ENCODE data around the gene DTNA.

The DTNA gene

DNA sequence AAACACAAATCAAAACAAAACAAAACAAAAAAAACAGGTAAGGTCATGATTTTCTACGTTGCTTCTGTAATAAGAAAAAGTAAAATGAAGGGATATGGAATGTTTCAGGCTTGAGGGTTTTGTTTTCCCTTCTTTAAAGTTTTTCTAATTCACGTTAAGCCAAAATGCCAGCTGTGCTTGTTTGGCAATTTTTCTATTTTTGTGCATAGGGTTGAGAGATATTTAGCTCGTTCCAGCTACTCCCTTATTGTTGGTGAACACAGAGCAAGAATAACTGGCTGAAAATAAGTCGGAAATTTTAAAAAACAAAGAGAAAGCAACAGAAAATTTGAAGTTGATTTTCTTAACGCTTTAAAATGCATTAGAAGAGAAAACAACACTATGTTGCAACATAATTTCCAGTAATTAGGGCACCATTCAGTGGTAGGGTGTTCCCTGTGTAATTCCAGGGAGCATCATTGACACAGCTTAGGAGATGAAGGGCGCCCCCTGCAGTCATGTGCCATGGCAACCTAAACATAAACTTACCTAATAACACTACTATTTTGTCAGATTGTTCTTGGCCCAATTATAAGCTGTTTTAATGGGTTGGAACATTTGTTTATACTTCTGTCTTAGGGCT, 99.5 kb downstream of the DTNA start:
- DNase-seq, result no peak

DNA sequence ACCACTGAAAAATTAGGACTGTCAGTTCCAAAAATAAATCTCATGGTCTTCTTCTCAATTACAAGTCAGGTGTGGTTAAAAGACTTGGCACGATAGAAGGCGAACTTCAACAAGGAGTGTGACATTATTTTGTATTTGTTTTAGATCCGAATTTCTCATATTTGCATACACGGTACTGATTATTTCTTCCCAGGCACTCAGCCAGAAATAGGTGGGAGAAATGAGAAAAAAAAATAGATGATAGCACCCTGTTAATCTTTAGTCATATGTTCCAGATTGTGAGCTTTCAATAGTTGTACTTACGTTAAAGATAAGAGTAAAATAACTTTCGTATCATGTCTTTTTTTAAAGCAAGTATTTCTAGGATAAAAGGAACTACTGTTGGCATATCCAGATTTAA, 106.1 kb downstream of the DTNA start:
- no peak for DNase-seq

DNA sequence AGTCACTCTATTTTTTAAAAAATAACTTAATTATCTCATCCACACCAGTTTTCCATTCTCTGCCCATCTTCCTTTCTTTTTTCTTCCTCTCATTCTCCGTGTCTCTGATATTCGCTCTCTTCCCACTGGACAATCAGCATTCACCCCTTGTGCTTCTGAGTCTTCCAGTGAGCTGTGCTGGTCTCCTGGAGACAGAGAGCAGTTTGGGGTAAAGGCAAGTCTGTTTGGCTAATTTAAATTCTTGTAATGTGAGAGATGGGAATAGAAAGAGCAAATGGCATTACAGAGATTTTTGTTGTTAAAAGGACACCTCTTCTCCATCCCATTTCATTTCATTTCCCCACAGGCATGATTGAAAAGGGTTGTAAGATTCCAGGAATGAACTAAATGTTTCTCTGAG, 107.5 kb downstream of the DTNA start:
- no peak for DNase-seq

DNA sequence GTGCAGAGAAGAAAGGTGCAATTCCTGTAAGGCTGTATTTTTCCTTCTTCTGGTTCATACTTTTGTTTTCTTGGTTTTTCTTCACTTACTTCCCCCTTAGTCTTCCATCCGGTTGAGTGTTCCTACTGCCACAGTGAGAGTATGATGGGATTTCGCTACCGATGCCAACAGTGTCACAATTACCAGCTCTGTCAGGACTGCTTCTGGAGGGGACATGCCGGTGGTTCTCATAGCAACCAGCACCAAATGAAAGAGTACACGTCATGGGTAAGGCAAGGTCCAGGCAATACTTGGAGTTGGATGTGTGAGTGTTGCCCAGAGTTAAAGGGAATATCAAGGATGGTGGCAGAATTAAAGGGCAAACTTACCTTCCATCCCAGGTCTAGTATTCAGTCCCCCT, 108.0 kb downstream of the DTNA start:
- no peak for DNase-seq

DNA sequence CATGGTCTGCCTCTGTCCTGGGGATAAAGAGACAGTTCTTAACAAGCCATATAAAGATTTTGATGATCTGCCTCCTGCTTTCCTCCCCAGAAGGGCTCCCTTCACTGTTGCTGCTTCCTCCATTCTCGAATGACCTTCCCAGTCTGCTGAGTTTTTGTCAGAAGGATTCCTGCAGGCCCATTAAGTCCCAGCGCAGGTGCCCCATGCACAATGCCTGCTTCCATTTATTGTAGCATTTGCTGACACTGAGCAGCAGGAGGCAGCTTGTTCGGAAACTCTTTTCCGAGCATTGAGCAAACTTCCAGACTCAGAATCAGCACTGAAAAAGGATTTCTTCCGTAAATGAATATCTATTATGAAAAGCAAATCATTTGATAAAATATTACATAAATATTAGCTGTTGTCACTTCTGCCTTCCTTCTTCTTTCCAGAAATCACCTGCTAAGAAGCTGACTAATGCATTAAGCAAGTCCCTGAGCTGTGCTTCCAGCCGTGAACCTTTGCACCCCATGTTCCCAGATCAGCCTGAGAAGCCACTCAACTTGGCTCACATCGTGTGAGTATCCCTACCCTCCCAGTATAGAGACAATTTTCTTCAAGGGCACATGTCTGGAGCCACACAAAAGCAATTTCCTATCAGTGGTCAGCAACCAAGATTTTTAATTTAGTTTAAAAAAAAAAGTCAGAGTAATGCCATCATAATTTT, 110.4 kb downstream of the DTNA start:
- DNase-seq, result no peak

DNA sequence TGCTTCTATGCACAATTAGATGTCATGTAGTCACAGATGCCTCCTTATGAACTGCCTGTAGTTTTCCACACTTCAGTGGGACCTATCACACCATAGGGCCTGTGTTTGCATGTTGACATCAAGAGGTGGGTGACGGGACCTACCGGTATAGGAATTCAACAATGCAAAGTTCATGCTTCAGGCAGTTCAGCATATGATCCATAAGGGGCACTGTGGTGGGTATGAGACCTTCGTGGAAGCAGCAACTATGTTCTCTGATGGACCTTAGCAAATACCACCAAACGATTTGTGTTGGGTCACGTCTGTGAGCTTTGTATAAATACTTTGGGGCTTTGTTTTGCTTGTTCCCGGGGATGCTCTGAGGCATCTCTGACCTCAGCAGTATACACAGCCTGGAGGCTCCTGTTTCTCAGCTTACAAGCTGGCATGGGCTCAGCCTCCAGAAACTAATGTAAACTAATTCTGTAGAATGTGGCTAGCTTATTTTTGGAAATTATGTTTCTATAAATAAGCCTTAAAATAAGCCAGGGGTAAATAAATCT, 111.6 kb downstream of the DTNA start:
- no peak for DNase-seq

DNA sequence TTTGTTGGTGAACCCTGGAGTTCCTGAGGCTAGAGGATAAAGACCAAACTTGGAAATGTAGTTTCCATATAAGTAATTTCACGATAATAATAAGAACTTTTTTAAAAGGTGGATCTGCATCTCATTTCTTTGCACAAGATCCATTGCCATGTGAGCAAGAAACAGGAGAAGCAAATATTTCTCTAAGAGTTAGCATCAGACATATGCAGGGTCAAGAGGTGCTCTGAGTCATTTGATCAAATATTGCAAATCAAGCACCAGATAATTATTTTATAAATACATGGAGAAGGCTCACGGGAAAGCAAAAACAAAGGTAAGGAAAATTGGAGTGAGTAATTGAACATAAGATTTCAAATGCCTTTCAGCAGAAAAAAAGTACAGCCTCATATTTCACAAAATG, 118.0 kb downstream of the DTNA start:
- DNase-seq, result no peak

DNA sequence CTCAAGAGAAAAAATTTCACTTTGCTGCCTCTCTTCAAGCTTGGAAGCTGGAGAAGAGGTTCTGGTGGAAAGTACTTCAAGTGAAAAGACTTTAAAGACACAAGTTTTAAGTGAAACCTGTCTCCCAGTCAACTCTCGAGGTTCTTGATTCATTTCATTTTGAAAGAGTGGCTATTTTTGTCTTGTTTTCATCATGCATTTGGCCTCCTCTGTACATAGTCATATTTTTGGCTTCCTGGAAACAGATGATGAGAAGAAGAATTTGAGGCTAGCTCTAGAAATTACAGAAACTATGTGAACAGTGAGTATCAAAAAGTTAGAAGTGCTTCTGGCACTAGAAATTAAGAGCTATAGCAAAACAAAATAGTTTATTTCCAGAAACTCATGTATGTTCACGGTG, 124.8 kb downstream of the DTNA start:
- DNase-seq, result no peak

DNA sequence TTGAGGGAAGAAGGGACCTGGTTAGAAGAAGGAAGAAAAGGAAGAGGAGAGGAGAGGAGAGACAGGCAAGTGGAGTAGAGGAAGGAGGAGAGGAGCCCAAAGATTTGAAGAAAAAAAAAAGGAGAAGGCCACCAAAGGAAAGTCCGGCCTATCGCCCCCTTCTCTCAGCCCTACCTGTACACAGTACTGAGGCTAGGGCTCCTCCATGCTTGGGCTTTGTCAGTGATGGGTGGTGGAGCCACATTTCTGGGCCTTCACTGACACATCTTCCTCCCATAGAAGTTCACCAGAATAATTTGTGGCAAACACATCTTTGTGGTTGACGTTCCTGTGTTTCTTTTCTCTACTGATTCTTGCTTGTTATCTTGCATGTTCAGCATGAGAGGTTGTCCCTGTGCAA, 125.4 kb downstream of the DTNA start:
- no peak for DNase-seq

DNA sequence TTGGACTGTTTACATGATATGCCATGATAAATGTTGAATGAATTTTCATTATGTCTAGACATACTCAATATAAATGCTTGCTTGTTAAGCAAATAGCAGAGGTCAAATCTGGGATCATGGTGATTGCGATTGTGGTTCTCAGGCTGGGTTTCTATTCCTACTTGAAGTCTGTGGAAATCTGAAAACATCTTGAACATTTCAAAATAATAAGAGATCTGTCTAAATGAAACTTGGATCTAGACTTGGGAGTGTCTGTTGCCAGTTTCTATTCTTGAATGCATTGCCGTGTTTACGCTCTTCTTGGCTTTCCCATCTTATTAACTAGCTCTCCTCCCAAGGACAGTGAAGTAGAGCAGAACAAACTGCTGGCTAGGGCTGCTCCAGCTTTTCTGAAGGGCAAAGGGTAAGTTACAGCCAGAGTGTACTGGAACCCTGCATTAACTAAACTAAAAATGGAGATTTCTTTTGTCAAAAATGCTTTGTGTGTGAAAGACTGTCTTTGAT, 127.7 kb downstream of the DTNA start:
- no peak for DNase-seq

DNA sequence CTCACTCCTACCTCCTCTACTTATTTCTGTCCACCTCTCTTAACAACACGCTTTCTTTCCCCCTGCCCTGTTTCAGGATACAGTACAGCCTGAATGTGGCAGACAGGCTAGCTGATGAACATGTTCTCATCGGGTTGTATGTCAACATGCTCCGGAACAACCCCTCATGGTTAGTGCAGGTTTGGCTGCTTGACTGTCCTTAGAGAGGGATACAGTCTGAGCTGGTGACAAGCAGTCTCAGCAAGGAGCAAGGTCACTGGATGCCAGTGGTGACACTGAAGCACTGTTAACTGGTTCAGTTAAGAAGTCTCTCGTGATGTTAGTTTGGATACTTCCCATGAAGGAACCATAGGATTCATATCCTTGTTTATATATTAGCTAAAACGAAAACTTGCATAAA, 128.6 kb downstream of the DTNA start:
- DNase-seq, result no peak

DNA sequence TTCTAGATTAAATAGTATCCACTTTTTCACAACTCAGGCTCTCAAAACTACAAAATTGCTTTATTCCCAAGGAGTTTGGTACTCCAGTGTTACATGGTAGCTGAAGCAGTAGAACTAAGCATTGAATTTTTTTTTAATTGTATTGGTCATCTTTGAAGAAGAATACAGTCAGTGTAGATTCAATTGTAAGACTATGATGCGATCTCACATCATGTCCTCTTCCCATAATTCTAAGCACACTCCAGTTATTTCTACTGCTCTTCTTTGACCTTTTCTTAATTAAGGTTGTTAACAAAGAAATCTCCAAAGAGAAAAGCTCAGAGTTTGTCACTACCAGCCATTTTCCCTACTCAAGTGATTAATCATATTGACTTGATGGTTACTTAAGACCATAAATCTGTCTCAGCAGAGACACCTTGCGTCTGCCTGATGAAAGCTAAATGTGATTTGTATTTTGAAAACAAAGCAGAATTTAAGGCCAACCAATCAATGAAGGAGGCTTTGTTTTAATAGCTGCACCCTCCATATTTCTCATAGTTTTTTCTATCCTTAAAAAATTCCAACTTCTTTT, 130.2 kb downstream of the DTNA start:
- no peak for DNase-seq

DNA sequence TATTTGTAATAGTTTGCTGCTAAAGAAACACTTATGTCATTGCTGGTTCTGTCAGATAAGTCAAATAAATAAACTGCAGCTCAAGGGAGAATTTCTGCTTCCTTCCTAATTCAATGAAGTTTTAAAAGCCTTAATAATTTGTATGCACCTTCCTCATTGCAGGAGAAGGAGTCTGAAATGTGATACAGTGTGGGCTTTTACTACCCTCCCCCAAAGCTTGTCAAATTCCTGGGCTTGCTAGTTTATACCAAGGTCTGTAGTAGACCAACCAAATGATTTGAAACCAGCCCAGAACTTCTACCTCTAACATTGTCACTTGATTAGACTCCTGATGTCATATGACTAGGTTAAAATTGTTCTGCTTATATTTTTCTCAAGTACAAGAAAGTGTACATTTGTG, 131.8 kb downstream of the DTNA start:
- DNase-seq, result no peak

DNA sequence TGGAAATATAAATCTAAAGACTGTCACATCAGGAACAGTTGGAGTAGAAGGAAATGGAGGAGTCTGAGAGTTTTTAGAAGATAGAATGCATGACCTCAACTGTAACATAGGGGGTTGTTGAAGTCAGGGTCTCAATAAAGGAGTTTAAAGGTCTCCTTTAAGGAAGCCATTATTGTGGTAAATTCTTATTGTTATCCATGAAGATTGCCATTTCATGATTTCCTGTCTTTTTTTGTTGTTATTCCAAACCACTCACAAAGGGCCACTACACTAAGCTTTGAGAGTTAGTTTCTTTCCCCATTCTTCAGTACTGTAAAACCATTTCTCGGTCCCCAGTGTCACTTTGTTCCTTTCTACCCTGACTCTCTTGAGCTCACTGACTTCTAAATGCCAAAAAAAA, 134.0 kb downstream of the DTNA start:
- DNase-seq, result no peak

DNA sequence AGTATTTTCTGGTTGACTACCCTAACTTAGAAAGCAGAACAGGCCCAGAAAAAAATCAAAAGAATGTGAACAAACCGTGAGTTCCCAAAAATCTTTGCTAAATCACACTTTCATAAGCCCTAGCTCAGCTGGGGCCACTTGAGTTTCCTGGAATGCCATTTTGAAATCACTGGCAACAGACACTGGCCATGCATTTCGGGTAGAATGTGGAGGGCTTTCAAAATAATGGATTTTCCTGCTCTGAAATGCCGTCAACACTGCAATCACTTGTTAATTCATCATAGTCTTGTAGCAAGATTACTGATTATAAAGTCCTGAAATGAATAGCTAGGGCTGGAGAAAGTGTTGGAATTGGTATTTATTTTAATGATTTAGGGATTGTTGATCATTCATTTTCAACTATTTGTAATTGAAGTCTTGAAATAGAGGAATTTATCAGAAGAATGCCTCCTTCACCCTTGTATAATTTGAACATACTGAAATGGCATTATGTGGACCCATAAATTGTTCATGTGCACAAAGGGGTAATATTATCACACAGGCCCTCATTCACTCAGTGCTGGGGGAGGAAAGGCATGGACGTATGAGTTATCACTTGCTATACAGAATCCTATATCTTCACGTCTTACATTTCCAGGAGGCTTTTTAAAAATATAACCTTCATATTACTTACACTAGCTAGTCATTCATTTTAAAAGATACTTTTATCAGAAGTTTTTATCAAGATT, 134.8 kb downstream of the DTNA start:
- no peak for DNase-seq

DNA sequence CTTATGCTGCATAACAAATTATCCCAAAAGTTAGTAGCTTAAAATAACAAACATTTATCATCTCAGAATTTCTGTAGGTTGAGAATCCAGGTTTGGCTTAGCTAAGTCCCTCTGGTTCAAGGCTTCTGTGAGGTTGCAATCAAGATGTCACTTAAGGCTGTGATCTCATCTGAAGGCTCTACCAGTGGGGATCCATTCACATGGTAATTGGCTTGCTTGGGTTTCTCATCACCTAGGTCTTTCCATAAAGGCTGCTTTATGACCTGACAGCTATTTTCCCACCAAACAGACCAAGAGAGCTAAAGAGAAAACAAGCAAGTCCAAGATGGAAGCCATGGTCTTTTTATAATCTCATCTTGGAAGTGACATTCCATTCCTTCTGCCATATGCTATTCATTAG, 137.3 kb downstream of the DTNA start:
- DNase-seq, result no peak

DNA sequence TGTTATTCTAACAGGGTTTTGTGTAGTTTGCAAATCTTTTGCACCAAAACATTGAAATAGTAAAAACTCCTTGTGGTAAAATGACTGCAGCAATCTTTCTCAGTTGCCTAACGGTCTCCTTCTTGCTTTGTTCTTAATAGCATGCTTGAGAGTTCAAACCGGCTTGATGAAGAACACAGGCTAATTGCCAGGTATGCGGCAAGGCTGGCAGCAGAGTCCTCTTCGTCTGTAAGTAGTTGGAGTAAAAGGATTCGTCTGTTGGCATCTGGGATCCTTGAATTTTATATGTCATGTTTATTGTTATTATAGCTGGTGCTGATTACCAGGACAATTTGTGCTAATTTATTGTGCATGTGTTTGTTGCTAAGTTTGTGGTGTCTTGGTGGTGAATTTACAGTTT, 138.1 kb downstream of the DTNA start:
- DNase-seq, result no peak

DNA sequence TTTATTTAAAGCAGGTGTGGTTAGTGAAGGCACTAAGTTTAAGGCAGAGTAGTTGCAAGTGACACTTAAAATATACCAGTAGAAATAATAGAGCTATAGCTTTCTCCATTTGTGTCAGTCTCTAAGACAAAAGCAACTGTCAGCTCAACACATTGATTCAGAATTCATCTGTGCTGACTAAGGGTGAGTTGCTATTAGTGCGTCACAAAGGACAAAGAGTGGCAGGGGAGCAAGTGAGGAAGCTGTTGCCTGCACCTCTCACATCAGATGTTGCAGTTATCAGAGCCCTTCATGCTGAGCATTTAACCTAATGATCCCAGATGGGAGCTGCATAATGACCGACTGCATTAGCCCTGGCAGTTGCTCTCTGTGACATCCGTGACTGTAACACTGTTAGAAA, 138.6 kb downstream of the DTNA start:
- DNase-seq, result no peak

DNA sequence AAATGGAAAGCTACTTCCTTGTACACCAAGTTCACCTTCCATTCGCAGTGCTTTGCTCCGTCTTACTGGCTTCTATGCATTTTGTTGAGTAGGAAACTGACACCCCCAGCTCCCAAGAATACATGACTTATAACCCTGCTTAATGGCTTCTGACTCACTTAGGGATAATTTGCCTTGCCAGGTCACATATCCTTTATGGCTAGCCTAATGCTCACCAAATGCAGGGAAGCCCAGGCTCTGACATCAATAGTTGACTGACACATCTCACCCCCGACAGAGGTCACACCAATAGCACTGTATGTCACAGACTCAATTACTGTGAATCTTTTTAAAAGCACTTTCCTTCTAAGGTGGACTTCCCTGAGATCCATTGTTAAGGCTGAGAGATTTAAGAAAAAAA, 147.2 kb downstream of the DTNA start:
- no peak for DNase-seq

DNA sequence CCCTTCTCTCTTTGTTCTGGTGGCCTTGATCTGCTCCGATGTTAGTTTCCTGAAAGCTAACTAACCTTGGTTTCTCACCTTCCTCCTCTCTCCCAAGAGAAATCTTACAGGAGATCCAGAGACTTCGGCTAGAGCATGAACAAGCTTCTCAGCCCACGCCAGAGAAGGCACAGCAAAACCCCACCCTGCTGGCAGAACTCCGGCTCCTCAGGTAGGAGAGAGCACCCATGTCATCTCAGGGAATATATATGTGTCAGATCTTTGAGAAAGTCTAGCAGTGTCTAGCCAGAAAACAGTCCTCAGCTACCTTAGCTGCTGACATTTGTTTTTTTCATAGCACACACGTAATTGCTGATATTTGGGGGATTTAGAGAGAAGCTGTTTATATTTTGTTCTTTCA, 148.1 kb downstream of the DTNA start:
- DNase-seq, result no peak

DNA sequence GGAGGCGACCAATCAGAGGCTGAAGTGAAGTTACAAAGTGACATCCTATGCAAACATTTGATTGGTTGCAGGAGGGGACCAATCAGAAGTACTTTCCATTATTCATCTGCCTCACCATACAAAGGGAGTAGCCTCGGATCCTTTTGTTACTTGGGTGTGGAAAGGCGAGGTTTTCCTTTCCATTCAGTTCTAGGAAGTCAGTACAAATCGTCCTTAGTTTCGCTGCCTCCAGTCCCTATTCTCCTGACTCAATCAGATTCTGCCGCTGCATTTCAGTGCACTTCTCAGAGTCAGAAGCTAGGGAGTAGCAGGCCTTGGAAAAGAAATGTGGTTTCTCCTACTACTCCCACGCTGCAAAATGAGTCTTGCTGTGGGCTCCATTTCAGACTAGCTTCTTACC, 149.4 kb downstream of the DTNA start:
- no peak for DNase-seq

DNA sequence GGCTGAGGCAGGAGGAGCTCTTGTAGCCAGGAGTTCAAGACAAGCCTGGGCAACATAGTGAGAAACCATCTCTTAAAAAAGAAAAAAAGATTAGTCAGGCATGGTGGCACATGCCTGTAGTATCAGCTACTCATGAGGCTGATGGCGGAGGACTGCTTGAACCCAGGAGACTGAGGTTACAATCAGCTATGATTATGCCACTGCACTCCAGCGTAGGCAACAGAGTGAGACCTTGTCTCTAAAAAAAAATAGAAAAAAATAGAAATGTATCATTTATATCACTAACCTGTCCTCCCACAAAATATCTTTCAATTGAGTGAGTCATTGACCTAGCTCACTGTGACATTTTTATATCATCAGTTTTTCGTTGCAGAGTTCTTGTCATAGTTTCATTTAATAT, 152.5 kb downstream of the DTNA start:
- no peak for DNase-seq

DNA sequence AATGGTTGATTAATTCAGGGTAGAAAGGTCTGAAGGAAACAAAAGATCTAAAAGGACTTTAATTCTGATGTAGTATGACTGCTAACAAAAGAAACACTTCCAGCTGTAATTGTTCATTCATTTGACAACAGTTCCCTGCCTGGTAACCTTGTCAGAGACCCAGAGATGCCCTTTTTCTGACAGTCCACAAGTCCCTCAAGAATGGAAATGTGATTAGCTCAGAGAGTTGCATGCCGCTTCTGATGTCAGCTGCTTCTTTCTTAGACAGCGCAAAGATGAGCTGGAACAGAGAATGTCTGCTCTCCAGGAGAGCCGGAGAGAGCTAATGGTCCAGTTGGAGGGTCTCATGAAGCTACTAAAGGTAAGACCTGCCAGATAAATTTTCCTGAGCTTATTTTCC, 153.6 kb downstream of the DTNA start:
- no peak for DNase-seq
